ENCODE results near the gene ZCCHC10. TPM values are rescaled to one million over a fixed set of nuclear protein-coding genes. Genes with fewer than 3 reads are reported as not detected.

The ZCCHC10 gene
- total and polyA plus RNA-seq, 9 of the 15 experiments (the other 6 are each of a cell fraction or from before 2014, with no cell fraction given), result 11.9 to 146 (median 51.8) TPM

DNA sequence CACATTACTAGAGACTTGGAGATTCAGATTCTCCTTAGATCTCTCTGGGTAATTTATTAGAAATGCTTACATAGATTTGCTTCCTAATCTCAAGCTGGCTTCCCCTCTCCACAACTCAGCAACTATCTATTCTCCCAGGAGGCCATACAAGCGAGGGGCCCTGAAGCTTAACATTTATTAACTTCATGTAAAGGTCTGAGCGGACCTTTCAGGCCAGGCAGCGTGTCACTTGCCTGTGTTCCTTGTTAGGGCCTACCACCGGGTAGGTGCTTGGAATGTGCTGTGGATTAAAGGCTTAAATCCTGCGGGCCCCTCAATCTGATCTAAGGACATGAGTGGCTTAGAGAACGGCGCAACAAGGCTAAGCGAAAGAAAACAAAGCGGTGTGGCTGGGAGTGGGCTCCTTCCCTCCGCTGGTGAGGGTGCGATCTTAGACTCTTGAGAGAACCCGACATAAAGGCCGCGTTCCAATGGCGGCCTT, 24.8 kb upstream of the ZCCHC10 start (continued):
- TF ChIP-seq, protein P1, sequence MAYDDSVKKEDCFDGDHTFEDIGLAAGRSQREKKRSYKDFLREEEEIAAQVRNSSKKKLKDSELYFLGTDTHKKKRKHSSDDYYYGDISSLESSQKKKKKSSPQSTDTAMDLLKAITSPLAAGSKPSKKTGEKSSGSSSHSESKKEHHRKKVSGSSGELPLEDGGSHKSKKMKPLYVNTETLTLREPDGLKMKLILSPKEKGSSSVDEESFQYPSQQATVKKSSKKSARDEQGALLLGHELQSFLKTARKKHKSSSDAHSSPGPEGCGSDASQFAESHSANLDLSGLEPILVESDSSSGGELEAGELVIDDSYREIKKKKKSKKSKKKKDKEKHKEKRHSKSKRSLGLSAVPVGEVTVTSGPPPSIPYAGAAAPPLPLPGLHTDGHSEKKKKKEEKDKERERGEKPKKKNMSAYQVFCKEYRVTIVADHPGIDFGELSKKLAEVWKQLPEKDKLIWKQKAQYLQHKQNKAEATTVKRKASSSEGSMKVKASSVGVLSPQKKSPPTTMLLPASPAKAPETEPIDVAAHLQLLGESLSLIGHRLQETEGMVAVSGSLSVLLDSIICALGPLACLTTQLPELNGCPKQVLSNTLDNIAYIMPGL (CRISPR knock-in tag; IDR thresholded peaks at IDR 0.05), result peak; percentile 56; the same call in 1 of the 2 replicates
- TF ChIP-seq, protein P2, sequence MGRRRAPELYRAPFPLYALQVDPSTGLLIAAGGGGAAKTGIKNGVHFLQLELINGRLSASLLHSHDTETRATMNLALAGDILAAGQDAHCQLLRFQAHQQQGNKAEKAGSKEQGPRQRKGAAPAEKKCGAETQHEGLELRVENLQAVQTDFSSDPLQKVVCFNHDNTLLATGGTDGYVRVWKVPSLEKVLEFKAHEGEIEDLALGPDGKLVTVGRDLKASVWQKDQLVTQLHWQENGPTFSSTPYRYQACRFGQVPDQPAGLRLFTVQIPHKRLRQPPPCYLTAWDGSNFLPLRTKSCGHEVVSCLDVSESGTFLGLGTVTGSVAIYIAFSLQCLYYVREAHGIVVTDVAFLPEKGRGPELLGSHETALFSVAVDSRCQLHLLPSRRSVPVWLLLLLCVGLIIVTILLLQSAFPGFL (CRISPR knock-in tag; IDR thresholded peaks at IDR 0.05), result peak; percentile 65; the same call in 1 of the 2 replicates
- TF ChIP-seq TBL1XR1 (IDR thresholded peaks at IDR 0.05; ENCODE audit: low read length in 2 of 2) (0 out of 4 replicates have a peak, but pooled peaks of 1 of the 2 experiments have one; percentile 14), ZNF121 (CRISPR knock-in tag; conservative IDR thresholded peaks at IDR 0.05) (no peak)

DNA sequence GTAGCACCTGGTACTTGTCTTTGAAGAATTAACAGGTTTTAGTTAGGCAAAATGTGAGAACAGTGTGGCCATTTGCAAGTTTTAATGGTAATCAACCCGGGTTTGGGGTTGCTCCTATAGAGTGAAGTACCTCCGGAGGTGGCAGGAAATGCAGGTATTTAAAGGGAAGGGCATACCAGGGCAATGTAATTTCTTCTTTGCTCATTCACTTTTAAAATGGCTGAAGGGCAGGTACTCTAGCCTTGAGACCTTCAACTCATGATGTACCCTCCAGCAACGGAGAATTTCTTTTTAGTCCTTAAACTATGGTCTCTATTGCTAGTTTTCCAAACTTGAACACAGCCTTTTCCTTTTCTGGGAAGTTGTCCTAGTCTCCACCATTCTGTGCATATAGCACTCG, 24.2 kb upstream of the ZCCHC10 start:
- no TSS peak for BruUV-seq (replicated peaks)
- Histone ChIP-seq H3K4me2 (ENCODE audit: insufficient read depth, low read length) (peak overlapping the region; percentile 95), H3K9ac (ENCODE audit: insufficient read depth in 1 of 2, low read depth in 2 of 2, low read length in 2 of 2) (peak overlapping the region; percentile 97 to 100; a peak in 3 of 4 replicates), H3K4me1 (replicated peaks in 1 of 2; ENCODE audit: control insufficient read depth in 2 of 2, insufficient read depth in 2 of 2, low read length in 2 of 2) (peaks cover 17 to 31% of the 10 kb centered on the region in 2 experiments; a peak in 4 of 5 replicates), H3K36me3 (ENCODE audit: control insufficient read depth, insufficient read depth, low read length) (peaks cover 21% of the 10 kb centered on the region), H3K27ac (ENCODE audit: extremely low read depth, low read depth, low read length) (peak overlapping the region; percentile 96), H2AFZ (ENCODE audit: low read depth, low read length) (no peak overlapping the region; the same call in 1 of the 2 replicates), H3K9me3 (replicated peaks; ENCODE audit: control insufficient read depth, insufficient read depth, low read depth, low read length) (no peaks in the 10 kb centered on the region), H4K20me1 (replicated peaks; ENCODE audit: control insufficient read depth, insufficient read depth, low read length) (peaks cover 14% of the 10 kb centered on the region), H3K4me3 (peak overlapping the region; percentile 81), H3K27me3 (ENCODE audit: control insufficient read depth in 2 of 2, insufficient read depth in 2 of 2, low read length in 2 of 2) (no peaks in the 10 kb centered on the region), H3K79me2 (ENCODE audit: control insufficient read depth, insufficient read depth, low read length) (peaks cover 59% of the 10 kb centered on the region), H3K9me1 (ENCODE audit: control insufficient read depth, insufficient read depth, low read length) (no peaks in the 10 kb centered on the region)
- ChIA-PET CTCF (ENCODE audit: low intra/inter-chr PET ratio) (no interaction called here), POLR2A (interaction anchor here (0.7 to 3.5 kb wide), 9 partner anchors 12 to 189 kb away, joined by 3 to 24 read pairs (median 6); partner anchors contain the start of gene AFF4)
- ATAC-seq, result no peak
- TF ChIP-seq, protein P3, sequence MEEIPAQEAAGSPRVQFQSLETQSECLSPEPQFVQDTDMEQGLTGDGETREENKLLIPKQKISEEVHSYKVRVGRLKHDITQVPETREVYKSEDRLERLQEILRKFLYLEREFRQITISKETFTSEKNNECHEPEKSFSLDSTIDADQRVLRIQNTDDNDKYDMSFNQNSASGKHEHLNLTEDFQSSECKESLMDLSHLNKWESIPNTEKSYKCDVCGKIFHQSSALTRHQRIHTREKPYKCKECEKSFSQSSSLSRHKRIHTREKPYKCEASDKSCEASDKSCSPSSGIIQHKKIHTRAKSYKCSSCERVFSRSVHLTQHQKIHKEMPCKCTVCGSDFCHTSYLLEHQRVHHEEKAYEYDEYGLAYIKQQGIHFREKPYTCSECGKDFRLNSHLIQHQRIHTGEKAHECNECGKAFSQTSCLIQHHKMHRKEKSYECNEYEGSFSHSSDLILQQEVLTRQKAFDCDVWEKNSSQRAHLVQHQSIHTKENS (CRISPR knock-in tag; IDR thresholded peaks at IDR 0.05), result no peak
- TF ChIP-seq ZNF24 (IDR thresholded peaks at IDR 0.05) (no peak), POLR2B (IDR thresholded peaks at IDR 0.05; ENCODE audit: low read depth, partially characterized antibody) (peak; percentile 27), SMARCC2 (IDR thresholded peaks at IDR 0.05; ENCODE audit: low read depth) (0 out of 2 replicates have a peak, but pooled peaks have one; percentile 3), YY1 (IDR thresholded peaks at IDR 0.05; ENCODE audit: borderline replicate concordance in 1 of 3, control insufficient read depth in 1 of 3, extremely low read depth in 1 of 3, insufficient read depth in 3 of 3, insufficient read length in 1 of 3, insufficient replicate concordance in 2 of 3, low read depth in 1 of 3, low read length in 2 of 3) (peak in 1 of 3 experiments; percentile 68), HDAC1 (IDR thresholded peaks at IDR 0.05) (0 out of 4 replicates have a peak, but pooled peaks of 1 of the 2 experiments have one; percentile 16)
- TF ChIP-seq, protein P4, sequence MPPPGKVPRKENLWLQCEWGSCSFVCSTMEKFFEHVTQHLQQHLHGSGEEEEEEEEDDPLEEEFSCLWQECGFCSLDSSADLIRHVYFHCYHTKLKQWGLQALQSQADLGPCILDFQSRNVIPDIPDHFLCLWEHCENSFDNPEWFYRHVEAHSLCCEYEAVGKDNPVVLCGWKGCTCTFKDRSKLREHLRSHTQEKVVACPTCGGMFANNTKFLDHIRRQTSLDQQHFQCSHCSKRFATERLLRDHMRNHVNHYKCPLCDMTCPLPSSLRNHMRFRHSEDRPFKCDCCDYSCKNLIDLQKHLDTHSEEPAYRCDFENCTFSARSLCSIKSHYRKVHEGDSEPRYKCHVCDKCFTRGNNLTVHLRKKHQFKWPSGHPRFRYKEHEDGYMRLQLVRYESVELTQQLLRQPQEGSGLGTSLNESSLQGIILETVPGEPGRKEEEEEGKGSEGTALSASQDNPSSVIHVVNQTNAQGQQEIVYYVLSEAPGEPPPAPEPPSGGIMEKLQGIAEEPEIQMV (tag; conservative IDR thresholded peaks at IDR 0.05; ENCODE audit: low read depth), result 0 out of 2 replicates have a peak, but pooled peaks have one; percentile 5
- no peak for DNase-seq (ENCODE audit: extremely low read depth in 1 of 4, low spot score in 3 of 4)
- intact Hi-C loops (cut with micrococcal nuclease) (loop anchor here (2.0 to 5.0 kb wide), 2 partner anchors 88 to 103 kb away; partner anchors contain the start of gene AFF4), in situ Hi-C loops (cut with MboI) (no loop called here)
- WGBS (ENCODE audit: insufficient coverage, low coverage, missing lambda C conversion rate), result 7% methylated on average over 4 of the region's 4 CpGs
- no peak for FAIRE-seq
